Testis (tissue), 2 donors: ENCODE measurements around the gene SNORC.

ENCODE experiments used
- CTCF ChIP-seq, 3 experiments: fragments of 450-650 bp in 2 of 3; fragments of 200-600 bp in 1 of 3; sonication (generic) in 1 of 3; IDR thresholded peaks; one replicate each; pipeline ENCODE4 v1.5.1; 2016 to 2019; ENCODE audit warnings: antibody characterized with exemption in 3 of 3, mild to moderate bottlenecking in 2 of 3, moderate library complexity in 1 of 3
- POLR2A ChIP-seq: fragments of 450-650 bp; IDR thresholded peaks from one replicate; pipeline ENCODE4 v1.6.1; 2017; ENCODE audit warnings: antibody characterized with exemption, mild to moderate bottlenecking, moderate library complexity

DNA sequence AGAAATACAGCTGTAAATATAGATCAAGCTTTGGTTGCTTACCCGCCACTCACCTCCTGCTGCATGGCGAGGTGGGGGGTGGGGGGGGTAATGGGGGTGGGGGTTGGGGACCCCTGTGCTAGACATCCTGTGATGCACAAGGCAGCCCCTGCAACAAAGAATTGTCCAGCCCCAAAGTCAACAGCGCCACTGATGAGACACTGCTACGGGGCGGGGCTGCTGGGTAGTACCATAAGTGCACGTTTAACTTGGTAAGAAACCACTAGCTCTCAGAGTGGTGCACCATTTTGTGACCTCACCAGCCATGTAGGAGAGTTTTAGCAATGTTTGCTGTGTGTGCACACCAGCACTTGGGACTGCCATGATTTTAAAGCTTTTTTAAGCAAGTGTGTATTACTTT lies 40.3 kb downstream of the SNORC start:
- TF ChIP-seq CTCF (IDR thresholded peaks at IDR 0.05), result no peak
- no peak for TF ChIP-seq POLR2A
